GM12878 (cell line): ENCODE measurements around the gene MED25. TPM values are rescaled to one million over a fixed set of nuclear protein-coding genes. Genes with fewer than 3 reads are reported as not detected.

Source experiments
- ASH2L ChIP-seq: fragments of 300-600, 200-600 bp; sonication (generic); IDR thresholded peaks from 2 replicates; pipeline ENCODE4 v1.6.1; 2017; ENCODE audit warnings: low read depth, mild to moderate bottlenecking, borderline replicate concordance
- CHD1 ChIP-seq: IDR thresholded peaks from 2 replicates; pipeline ENCODE4 v1.6.1; 2012; ENCODE audit warnings: low read depth, low read length, improper control_type of control experiment
- DPF2 ChIP-seq: fragments of 450-650 bp; IDR thresholded peaks from 2 replicates; pipeline ENCODE4 v1.6.1; 2017; ENCODE audit warnings: mild to moderate bottlenecking
- E2F4 ChIP-seq: IDR thresholded peaks from 2 replicates; pipeline ENCODE4 v1.6.1; 2012; ENCODE audit warnings: low read depth, low read length, improper control_type of control experiment
- E2F8 ChIP-seq: fragments of 450-650 bp; IDR thresholded peaks from 2 replicates; pipeline ENCODE4 v1.6.1; 2018; ENCODE audit warnings: mild to moderate bottlenecking, low read depth, moderate library complexity; ENCODE audit not compliant: partially characterized antibody
- E4F1 ChIP-seq: fragments of 450-650 bp; IDR thresholded peaks from 2 replicates; pipeline ENCODE4 v1.6.1; 2018; ENCODE audit warnings: borderline replicate concordance, mild to moderate bottlenecking; ENCODE audit not compliant: partially characterized antibody
- FOXK2 ChIP-seq: fragments of 450-650 bp; IDR thresholded peaks from 2 replicates; pipeline ENCODE4 v1.6.1; 2017; ENCODE audit warnings: mild to moderate bottlenecking, moderate library complexity
- LARP7 ChIP-seq: fragments of 450-650 bp; IDR thresholded peaks from 2 replicates; pipeline ENCODE4 v1.6.1; 2017; ENCODE audit warnings: mild to moderate bottlenecking
- MXI1 ChIP-seq: fragments of 150-350 bp; IDR thresholded peaks from 2 replicates; pipeline ENCODE4 v1.6.1; 2011; ENCODE audit warnings: low read depth, mild to moderate bottlenecking, inconsistent platforms, low read length, improper control_type of control experiment
- RB1 ChIP-seq: fragments of 450-650 bp; formaldehyde crosslinking; IDR thresholded peaks from 2 replicates; pipeline ENCODE4 v1.6.1; 2017; ENCODE audit warnings: mild to moderate bottlenecking, borderline replicate concordance
- SMAD5 ChIP-seq: IDR thresholded peaks from 2 replicates; pipeline ENCODE4 v1.6.1; 2016; ENCODE audit warnings: antibody characterized with exemption, low read depth
- SMC3 ChIP-seq: IDR thresholded peaks from 2 replicates; pipeline ENCODE4 v1.6.1; 2011; ENCODE audit warnings: low read length, improper control_type of control experiment, borderline replicate concordance
- SP1 ChIP-seq: IDR thresholded peaks from one replicate; pipeline ENCODE4 v1.6.1; 2011; ENCODE audit warnings: low read depth, low read length
- SUPT20H ChIP-seq: IDR thresholded peaks from 2 replicates; pipeline ENCODE4 v1.6.1; 2011; ENCODE audit warnings: low read depth, mild to moderate bottlenecking, low read length, moderate library complexity, borderline replicate concordance; ENCODE audit not compliant: control insufficient read depth
- TARDBP ChIP-seq: IDR thresholded peaks from 2 replicates; pipeline ENCODE4 v1.6.1; 2016; ENCODE audit warnings: borderline replicate concordance
- TBL1XR1 ChIP-seq: IDR thresholded peaks from 2 replicates; pipeline ENCODE4 v1.6.1; 2012; ENCODE audit warnings: low read depth, low read length, improper control_type of control experiment
- TCF7 ChIP-seq: IDR thresholded peaks from 2 replicates; pipeline ENCODE4 v1.6.1; 2014; ENCODE audit warnings: antibody characterized with exemption, borderline replicate concordance
- polyA plus RNA-seq, 11 experiments: library from polyadenylated mRNA; depleted of rRNA in 4 of 11; unstranded in 6 of 11; stranded (reverse) in 5 of 11; fragments of >200 nt; fragmentation: Nextera tagmentation in 4 of 11; fragmentation: Illumina TruSeq in 1 of 11; extraction: Ambion mirVana in 4 of 11; extraction: Trizol in 1 of 11; gene quantifications; 1 replicate in 1 of 11; 2 replicates in 10 of 11; pipeline versions ENCODE4 v1.2.1 to v1.2.3, GENCODE V29; 2011 to 2016; ENCODE audit warnings: inconsistent platforms in 2 of 11, missing spikeins in 2 of 11, low read depth in 1 of 11
- total RNA-seq, 4 experiments: library from RNA; depleted of rRNA in 3 of 4; stranded (reverse); fragments of >200 nt in 3 of 4; fragmentation: Illumina TruSeq in 1 of 4; extraction: Trizol in 1 of 4; gene quantifications; 2 replicates each; pipeline versions ENCODE4 v1.2.1 to v1.2.3, GENCODE V29; 2013 to 2021
- TF ChIP-seq, protein P1 (sequence below): IDR thresholded peaks from 2 replicates; pipeline ENCODE4 v1.6.1; 2012; ENCODE audit warnings: low read depth, low read length, improper control_type of control experiment
- TF ChIP-seq, protein P2 (sequence below): IDR thresholded peaks from 2 replicates; pipeline ENCODE4 v1.6.1; 2011; ENCODE audit warnings: mild to moderate bottlenecking, low read depth, low read length, moderate library complexity; ENCODE audit not compliant: insufficient replicate concordance

Gene MED25
- total and polyA plus RNA-seq, 10 of the 15 experiments (the other 5 are each of a cell fraction or from before 2014, with no cell fraction given) = 3.5 to 53.9 (median 17.1) TPM

DNA sequence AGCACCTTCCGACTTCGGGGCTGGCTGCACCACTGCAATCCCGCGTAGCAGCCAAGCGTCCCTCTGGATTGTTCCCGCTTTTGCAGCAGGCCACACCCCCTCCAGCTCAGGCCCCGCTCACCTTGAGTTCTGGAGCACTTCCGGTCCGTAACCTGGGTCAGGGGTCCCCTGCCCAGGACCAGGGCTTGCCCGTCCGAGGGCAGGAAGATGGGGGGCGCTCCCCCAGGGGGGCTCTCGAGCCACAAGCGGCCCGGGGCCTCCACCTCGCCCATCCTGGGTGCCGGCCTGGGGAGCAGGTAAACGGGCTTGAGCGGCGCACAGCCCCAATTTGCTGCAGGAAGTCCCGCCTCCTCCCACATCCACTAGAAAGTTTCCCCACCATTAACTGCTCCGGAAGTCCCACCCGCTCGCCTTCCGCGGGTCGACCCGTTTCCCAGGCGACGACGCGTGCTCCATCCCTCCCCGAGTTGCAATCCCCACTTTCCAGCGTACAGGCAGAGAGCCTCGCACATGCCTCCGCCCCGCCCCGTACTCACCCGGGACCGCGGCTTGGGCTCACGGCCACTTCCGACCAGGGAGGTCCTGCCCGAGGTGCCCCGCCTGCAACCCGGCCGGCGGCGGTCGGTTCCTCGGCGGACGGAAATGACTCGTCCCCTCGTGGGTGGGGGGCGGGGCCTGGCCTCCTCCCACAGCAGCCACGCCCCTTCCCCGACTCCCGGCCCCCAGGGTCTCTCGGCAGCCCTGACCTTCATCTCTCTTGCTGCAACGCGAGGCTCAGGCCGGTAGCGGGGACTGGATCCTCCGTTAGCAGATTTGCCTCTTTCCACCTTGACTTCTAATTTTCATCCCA is 49.1 kb downstream of the MED25 start, which contains the start of gene PNKP (continued):
- TF ChIP-seq E4F1 (peak; percentile 53), CHD1 (no peak), E2F8 (peak; percentile 66), TARDBP (0 out of 2 replicates have a peak, but pooled peaks have one; percentile 44), E2F4 (no peak), RB1 (peak; percentile 79; the same call in 1 of the 2 replicates), DPF2 (peak; percentile 76), FOXK2 (no peak), MXI1 (peak; percentile 85), TCF7 (no peak), SMC3 (no peak; the same call in 1 of the 2 replicates), TBL1XR1 (no peak), LARP7 (peak; percentile 80; the same call in 1 of the 2 replicates), SMAD5 (peak; percentile 71; the same call in 1 of the 2 replicates), ASH2L (no peak; the same call in 1 of the 2 replicates), SUPT20H (no peak), SP1 (peak; percentile 72)
- TF ChIP-seq, protein P1, sequence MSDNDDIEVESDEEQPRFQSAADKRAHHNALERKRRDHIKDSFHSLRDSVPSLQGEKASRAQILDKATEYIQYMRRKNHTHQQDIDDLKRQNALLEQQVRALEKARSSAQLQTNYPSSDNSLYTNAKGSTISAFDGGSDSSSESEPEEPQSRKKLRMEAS = no peak; the same call in 1 of the 2 replicates
- TF ChIP-seq, protein P2, sequence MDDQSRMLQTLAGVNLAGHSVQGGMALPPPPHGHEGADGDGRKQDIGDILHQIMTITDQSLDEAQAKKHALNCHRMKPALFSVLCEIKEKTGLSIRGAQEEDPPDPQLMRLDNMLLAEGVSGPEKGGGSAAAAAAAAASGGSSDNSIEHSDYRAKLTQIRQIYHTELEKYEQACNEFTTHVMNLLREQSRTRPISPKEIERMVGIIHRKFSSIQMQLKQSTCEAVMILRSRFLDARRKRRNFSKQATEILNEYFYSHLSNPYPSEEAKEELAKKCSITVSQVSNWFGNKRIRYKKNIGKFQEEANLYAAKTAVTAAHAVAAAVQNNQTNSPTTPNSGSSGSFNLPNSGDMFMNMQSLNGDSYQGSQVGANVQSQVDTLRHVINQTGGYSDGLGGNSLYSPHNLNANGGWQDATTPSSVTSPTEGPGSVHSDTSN = no peak
